DOHH2 (cell line): ENCODE results near the gene KRTAP10-9.

ENCODE experiments used
- H3F3A ChIP-seq: fragments of 200-600 bp; sonication (generic), shearing (Covaris generic); 2 replicates; pipeline ENCODE4 v1.6.0; 2016; ENCODE audit warnings: antibody characterized with exemption, mild to moderate bottlenecking; ENCODE audit not compliant: control insufficient read depth, insufficient read depth
- H3K27ac ChIP-seq: fragments of 200-600 bp; sonication (generic); 2 replicates; pipeline ENCODE4 v1.5.1; 2014; ENCODE audit warnings: low read depth, mild to moderate bottlenecking, low read length, moderate library complexity
- H3K27me3 ChIP-seq: fragments of 200-600 bp; sonication (generic); 2 replicates; pipeline ENCODE4 v1.6.1; 2014; ENCODE audit warnings: mild to moderate bottlenecking, low read length, mixed read lengths; ENCODE audit not compliant: control insufficient read depth
- H3K36me3 ChIP-seq: fragments of 200-600 bp; sonication (generic); 2 replicates; pipeline ENCODE4 v1.6.1; 2014; ENCODE audit warnings: mild to moderate bottlenecking, low read length, moderate library complexity, mixed read lengths; ENCODE audit not compliant: control insufficient read depth
- H3K4me1 ChIP-seq: fragments of 200-600 bp; sonication (generic); 2 replicates; pipeline ENCODE4 v1.6.1; 2014; ENCODE audit warnings: mild to moderate bottlenecking, low read length, mixed read lengths; ENCODE audit not compliant: control insufficient read depth
- H3K4me2 ChIP-seq: fragments of 200-600 bp; sonication (generic); 2 replicates; pipeline ENCODE4 v1.6.0; 2014; ENCODE audit warnings: mild to moderate bottlenecking, low read length, moderate library complexity
- H3K4me3 ChIP-seq: fragments of 200-600 bp; sonication (generic); 2 replicates; pipeline ENCODE4 v1.5.1; 2014; ENCODE audit warnings: mild to moderate bottlenecking, low read length, mixed read lengths
- H3K79me2 ChIP-seq: fragments of 200-600 bp; sonication (generic); 2 replicates; pipeline ENCODE4 v1.6.1; 2014; ENCODE audit warnings: mild to moderate bottlenecking, low read length, mixed read lengths; ENCODE audit not compliant: control insufficient read depth
- H3K9me2 ChIP-seq: fragments of 200-600 bp; sonication (generic); replicated peaks from 2 replicates; pipeline ENCODE4 v1.6.1; 2014; ENCODE audit warnings: mild to moderate bottlenecking, low read length, mixed read lengths; ENCODE audit not compliant: control insufficient read depth
- H3K9me3 ChIP-seq: fragments of 200-600 bp; sonication (generic); 2 replicates; pipeline ENCODE4 v1.6.1; 2014; ENCODE audit warnings: antibody characterized with exemption, low read length, mixed read lengths; ENCODE audit not compliant: control insufficient read depth, insufficient read depth
- H4K20me1 ChIP-seq: fragments of 200-600 bp; sonication (generic); 2 replicates; pipeline ENCODE4 v1.6.0; 2014; ENCODE audit warnings: low read depth, mild to moderate bottlenecking, antibody characterized with exemption, low read length, moderate library complexity; ENCODE audit not compliant: control insufficient read depth, insufficient read depth
- CTCF ChIP-seq: fragments of 200-600 bp; sonication (generic); IDR thresholded peaks from one replicate; pipeline ENCODE4 v1.5.1; 2014; ENCODE audit warnings: antibody characterized with exemption, mild to moderate bottlenecking, low read depth, low read length; ENCODE audit not compliant: poor library complexity, severe bottlenecking
- EZH2phosphoT487 ChIP-seq: fragments of 200-600 bp; sonication (generic); IDR thresholded peaks from 2 replicates; pipeline ENCODE4 v1.6.1; 2017; ENCODE audit warnings: borderline replicate concordance, mild to moderate bottlenecking, antibody characterized with exemption, low read length, moderate library complexity, mixed read lengths

The KRTAP10-9 gene

GRCh38 chr21:44639331-44639655 lies 12.4 kb downstream of the KRTAP10-9 start:
- Histone ChIP-seq H3K4me3 (no peak overlapping the region), H3K27ac (no peak overlapping the region), H3K27me3 (no peaks in the 10 kb centered on the region), H3K4me2 (no peak overlapping the region), H3K79me2 (no peaks in the 10 kb centered on the region), H3K9me2 (no peaks in the 10 kb centered on the region), H3F3A (no peaks in the 10 kb centered on the region), H3K36me3 (no peaks in the 10 kb centered on the region), H4K20me1 (no peaks in the 10 kb centered on the region), H3K9me3 (peaks cover 4% of the 10 kb centered on the region; the same call in 1 of the 2 replicates), H3K4me1 (no peaks in the 10 kb centered on the region)
- TF ChIP-seq EZH2phosphoT487, result no peak
- TF ChIP-seq CTCF, result no peak

GRCh38 chr21:44640761-44641160 lies 13.9 kb downstream of the KRTAP10-9 start:
- no peak overlapping the region for H3K27ac ChIP-seq
- H3F3A ChIP-seq, result no peaks in the 10 kb centered on the region
- no peaks in the 10 kb centered on the region for H4K20me1 ChIP-seq
- no peaks in the 10 kb centered on the region for H3K27me3 ChIP-seq
- TF ChIP-seq EZH2phosphoT487, result no peak
- TF ChIP-seq CTCF, result no peak
- H3K9me2 ChIP-seq, result no peaks in the 10 kb centered on the region
- H3K4me2 ChIP-seq, result no peak overlapping the region
- H3K36me3 ChIP-seq, result no peaks in the 10 kb centered on the region
- no peaks in the 10 kb centered on the region for H3K4me1 ChIP-seq
- H3K4me3 ChIP-seq, result no peak overlapping the region
- no peaks in the 10 kb centered on the region for H3K79me2 ChIP-seq
- H3K9me3 ChIP-seq, result peaks cover 12% of the 10 kb centered on the region; the same call in 1 of the 2 replicates

GRCh38 chr21:44643741-44644310 lies 16.9 kb downstream of the KRTAP10-9 start:
- Histone ChIP-seq H3K4me3 (no peak overlapping the region), H3K79me2 (no peaks in the 10 kb centered on the region)

More at GRCh38 chr21:44643741-44644310, 16.9 kb downstream of the KRTAP10-9 start:
- H3K36me3 ChIP-seq, result no peaks in the 10 kb centered on the region
- H3K4me2 ChIP-seq, result no peak overlapping the region
- no peaks in the 10 kb centered on the region for H3F3A ChIP-seq
- peaks cover 12% of the 10 kb centered on the region; the same call in 1 of the 2 replicates for H3K9me3 ChIP-seq
- H3K9me2 ChIP-seq, result no peaks in the 10 kb centered on the region
- no peak overlapping the region for H3K27ac ChIP-seq
- no peaks in the 10 kb centered on the region for H3K27me3 ChIP-seq
- no peaks in the 10 kb centered on the region for H3K4me1 ChIP-seq
- no peaks in the 10 kb centered on the region for H4K20me1 ChIP-seq
- TF ChIP-seq EZH2phosphoT487 (no peak), CTCF (no peak)
